ENCODE results near the gene GNB1. TPM values are rescaled to one million over a fixed set of nuclear protein-coding genes. Genes with fewer than 3 reads are reported as not detected.

Gene GNB1
- total RNA-seq, 4 donors from 2014 or later, result 154 to 200 (median 174) TPM

- WGBS, 2 donors, result 90 to 95% methylated on average over 5 to 6 of the region's 6 CpGs
- H3K4me3 ChIP-seq (replicated peaks in 1 of 3), result no peak overlapping the region
- H3K4me1 ChIP-seq, result peaks cover 11 to 16% of the 10 kb centered on the region in 2 donors
- TF ChIP-seq POLR2A (IDR thresholded peaks at IDR 0.05), result no peak
- TF ChIP-seq, protein P1, sequence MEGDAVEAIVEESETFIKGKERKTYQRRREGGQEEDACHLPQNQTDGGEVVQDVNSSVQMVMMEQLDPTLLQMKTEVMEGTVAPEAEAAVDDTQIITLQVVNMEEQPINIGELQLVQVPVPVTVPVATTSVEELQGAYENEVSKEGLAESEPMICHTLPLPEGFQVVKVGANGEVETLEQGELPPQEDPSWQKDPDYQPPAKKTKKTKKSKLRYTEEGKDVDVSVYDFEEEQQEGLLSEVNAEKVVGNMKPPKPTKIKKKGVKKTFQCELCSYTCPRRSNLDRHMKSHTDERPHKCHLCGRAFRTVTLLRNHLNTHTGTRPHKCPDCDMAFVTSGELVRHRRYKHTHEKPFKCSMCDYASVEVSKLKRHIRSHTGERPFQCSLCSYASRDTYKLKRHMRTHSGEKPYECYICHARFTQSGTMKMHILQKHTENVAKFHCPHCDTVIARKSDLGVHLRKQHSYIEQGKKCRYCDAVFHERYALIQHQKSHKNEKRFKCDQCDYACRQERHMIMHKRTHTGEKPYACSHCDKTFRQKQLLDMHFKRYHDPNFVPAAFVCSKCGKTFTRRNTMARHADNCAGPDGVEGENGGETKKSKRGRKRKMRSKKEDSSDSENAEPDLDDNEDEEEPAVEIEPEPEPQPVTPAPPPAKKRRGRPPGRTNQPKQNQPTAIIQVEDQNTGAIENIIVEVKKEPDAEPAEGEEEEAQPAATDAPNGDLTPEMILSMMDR (IDR thresholded peaks at IDR 0.05), result no peak
- no peaks in the 10 kb centered on the region for H3K9me3 ChIP-seq
- H3K27me3 ChIP-seq, result no peaks in the 10 kb centered on the region
- intact Hi-C loops (cut with DNase I), result no loop called here
- no peak for DNase-seq
- H3K27ac ChIP-seq, result no peak overlapping the region
- no peaks in the 10 kb centered on the region for H3K36me3 ChIP-seq
These were observed 7.5 kb upstream of the GNB1 start for GRCh38 chr1:1898246-1898933.

GRCh38 chr1:1895456-1896336, 4.8 kb upstream of the GNB1 start:
- no peak for DNase-seq
- Histone ChIP-seq H3K4me3 (replicated peaks in 1 of 3) (no peak overlapping the region), H3K27ac (no peak overlapping the region), H3K27me3 (no peaks in the 10 kb centered on the region), H3K36me3 (no peaks in the 10 kb centered on the region), H3K9me3 (no peaks in the 10 kb centered on the region), H3K4me1 (peaks cover 20 to 27% of the 10 kb centered on the region in 2 donors)
- no peak for TF ChIP-seq POLR2A (IDR thresholded peaks at IDR 0.05)
- TF ChIP-seq, protein P1 (IDR thresholded peaks at IDR 0.05), result no peak
- 79 to 85% methylated on average over 6 to 14 of the region's 14 CpGs for WGBS, 2 donors
- intact Hi-C loops (cut with DNase I), result no loop called here

GRCh38 chr1:1895060-1895418, 4.2 kb upstream of the GNB1 start:
- WGBS, 2 donors, result 26 to 52% methylated on average over 9 to 10 of the region's 10 CpGs
- TF ChIP-seq POLR2A (IDR thresholded peaks at IDR 0.05), result no peak
- Histone ChIP-seq H3K9me3 (no peaks in the 10 kb centered on the region), H3K36me3 (no peaks in the 10 kb centered on the region), H3K27me3 (no peaks in the 10 kb centered on the region), H3K27ac (peak overlapping the region in 2 of 3 donors; percentile 23 to 43), H3K4me1 (peaks cover 20 to 27% of the 10 kb centered on the region in 2 donors), H3K4me3 (replicated peaks in 1 of 3) (no peak overlapping the region)
- intact Hi-C loops (cut with DNase I), result no loop called here
- DNase-seq, result no peak

DNA sequence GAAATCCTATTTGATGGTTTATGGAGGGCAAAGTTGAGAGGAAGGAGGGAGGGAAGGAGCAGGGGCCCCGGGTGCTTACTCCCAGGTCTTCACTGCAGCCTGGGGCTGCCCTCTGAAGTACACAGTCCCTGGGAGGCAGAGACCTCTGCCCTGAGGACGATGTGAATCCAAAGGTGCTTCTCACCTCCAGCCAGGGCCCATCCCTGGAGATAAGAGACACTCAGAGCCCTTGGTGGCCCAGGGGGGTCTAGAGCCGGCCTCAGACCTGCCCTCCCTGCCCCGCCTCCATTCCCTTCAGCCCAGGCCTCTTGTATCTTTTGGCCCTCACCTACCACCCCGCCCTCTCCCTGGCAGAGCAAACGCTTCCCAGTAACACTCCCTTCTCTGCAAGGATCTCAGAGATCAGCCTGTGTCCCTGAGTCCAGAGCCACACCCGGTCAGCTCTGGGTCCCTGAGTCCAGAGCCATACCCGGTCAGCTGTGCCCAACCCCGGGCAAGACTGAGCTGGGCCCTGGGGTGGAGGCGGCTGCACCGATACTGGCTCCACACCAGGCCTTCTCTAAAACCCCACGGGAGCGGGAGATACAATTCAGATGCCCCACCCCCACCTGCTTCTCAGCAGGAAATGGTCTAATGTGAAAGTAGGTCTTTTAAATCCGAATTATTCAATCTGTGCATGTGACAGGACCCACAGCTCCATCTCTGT, 3.6 kb upstream of the GNB1 start:
- intact Hi-C loops (cut with DNase I), result loop anchor here (5.0 kb wide), 1 partner anchor 117 kb away; the partner anchor contains the start of gene NADK
- TF ChIP-seq, protein P1 (IDR thresholded peaks at IDR 0.05), result no peak
- no peak for TF ChIP-seq POLR2A (IDR thresholded peaks at IDR 0.05)
- peaks cover 23 to 27% of the 10 kb centered on the region in 2 donors for H3K4me1 ChIP-seq
- 8 to 14% methylated on average over 7 to 14 of the region's 14 CpGs for WGBS, 2 donors
- H3K36me3 ChIP-seq, result no peaks in the 10 kb centered on the region
- no peaks in the 10 kb centered on the region for H3K27me3 ChIP-seq
- peak; percentile 75 to 77 for DNase-seq
- H3K27ac ChIP-seq, result peak overlapping the region in 2 of 3 donors; percentile 23 to 43
- no peaks in the 10 kb centered on the region for H3K9me3 ChIP-seq
- no peak overlapping the region for H3K4me3 ChIP-seq (replicated peaks in 1 of 3)

- Histone ChIP-seq H3K4me3 (replicated peaks in 1 of 3) (no peak overlapping the region), H3K27ac (no peak overlapping the region), H3K9me3 (no peaks in the 10 kb centered on the region), H3K27me3 (no peaks in the 10 kb centered on the region), H3K4me1 (peaks cover 28 to 33% of the 10 kb centered on the region in 2 donors), H3K36me3 (no peaks in the 10 kb centered on the region)
- 100% methylated on average over 1 of the region's 2 CpGs; no CpG with 5 or more reads in 1 of the 2 donors for WGBS, 2 donors
- no peak for DNase-seq
- TF ChIP-seq POLR2A (IDR thresholded peaks at IDR 0.05), result no peak
- TF ChIP-seq, protein P1 (IDR thresholded peaks at IDR 0.05), result no peak
- intact Hi-C loops (cut with DNase I), result loop anchor here (5.0 kb wide), 1 partner anchor 117 kb away; the partner anchor contains the start of gene NADK
These were observed 3.1 kb upstream of the GNB1 start for GRCh38 chr1:1893997-1894353.
